AG08396 (cell line): Measurements from ENCODE around the gene CMYA5.
A peak's percentile ranks its signal among the peaks of the same experiment; 100 is the strongest.
"Not testable (repeated sequence)": the region's sequence is repeated elsewhere in the genome, so short reads cannot be mapped to it uniquely, and the experiment has no call there.

Experiments used
- DNase-seq: peaks from one replicate; pipeline ENCODE4 v3.0.0; 2012; ENCODE audit warnings: low spot score, mixed read lengths

CMYA5 gene

DNA sequence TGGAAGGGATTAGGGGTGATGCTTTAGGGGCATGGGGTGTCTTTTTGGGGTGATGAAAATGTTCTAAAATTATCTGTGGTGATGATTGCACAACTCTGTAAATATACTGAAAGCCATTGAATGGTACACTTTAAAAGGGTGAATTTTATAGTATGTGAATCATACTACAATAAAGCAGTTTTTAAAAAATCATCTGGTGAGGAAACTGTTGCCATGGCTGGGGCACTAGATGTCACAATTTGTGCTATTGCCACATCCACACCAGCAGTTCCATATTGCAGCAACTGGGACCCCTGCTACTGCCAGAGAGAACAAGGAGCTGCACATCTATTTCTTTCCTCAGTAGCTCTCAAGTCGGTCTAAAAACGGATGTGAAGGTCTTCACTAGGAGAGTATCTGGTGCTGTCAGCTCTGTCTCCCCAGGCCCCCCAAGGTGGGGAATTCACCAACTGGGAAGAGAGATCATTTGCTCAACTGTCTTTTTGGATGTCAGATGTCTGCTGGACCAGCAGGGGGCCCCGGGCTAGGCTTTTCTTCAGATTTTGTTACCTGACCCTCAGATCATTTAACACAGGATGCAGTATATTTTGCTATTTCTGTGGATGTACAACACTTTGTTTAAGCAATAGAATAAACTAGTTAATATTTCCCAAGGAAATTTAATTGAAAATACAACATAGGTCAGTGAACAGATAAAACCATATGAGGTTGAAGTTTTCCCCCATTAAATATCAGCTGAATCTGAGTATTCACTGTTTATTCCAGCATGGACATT, 13.2 kb downstream of the CMYA5 start:
- peak; percentile 51 for DNase-seq

DNA sequence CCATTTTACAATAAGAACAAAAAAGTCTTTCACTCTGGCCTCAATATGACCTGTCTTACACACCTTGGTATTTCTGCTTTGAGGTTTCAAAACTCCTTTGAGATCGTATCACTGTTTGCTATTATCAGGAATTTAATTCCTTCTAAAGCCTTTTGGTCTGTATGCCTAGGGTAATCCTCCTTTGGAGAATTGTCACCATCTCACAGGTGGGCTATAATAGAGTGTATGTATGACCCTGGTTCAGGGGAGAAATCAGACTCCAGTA, 13.7 kb downstream of the CMYA5 start:
- no peak for DNase-seq

DNA sequence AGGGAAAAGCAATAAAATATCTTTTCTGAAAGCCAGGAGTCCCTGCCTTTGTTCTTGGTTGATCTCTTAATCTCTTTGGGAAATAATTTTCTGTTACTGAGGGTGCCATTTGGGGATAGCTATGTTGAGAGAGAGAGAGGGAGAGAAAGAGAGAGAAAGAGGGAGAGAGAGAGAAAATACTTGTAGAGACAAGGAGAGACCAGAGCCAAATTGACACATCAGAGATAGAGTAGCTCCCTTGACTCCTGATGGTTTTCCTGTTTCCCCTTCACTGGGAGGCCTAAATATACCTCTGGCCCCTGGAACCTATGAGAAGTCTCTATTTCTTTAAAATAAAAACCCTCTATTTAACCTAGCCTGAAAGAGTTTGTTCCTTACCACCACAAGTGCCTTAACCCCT, 14.9 kb downstream of the CMYA5 start:
- DNase-seq, result no peak

DNA sequence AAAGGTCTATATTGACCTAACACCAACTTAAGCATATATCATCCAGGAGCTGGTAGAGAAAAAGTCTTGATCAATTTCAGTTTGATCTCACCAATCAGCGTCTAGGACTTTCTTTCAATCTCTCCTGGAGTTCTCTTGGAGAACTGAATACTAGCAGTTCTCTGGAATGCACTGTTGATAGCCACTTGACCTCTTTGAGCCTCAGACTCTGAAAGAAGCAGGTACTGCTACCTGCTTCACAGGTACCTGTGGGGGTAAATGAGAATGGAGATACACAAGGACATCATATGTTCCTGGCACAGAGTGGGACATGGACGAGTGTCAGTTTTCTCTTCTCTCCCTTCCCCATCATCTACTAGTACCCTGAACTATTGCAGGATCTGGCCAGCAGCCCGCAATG, 16.0 kb downstream of the CMYA5 start:
- DNase-seq, result no peak

DNA sequence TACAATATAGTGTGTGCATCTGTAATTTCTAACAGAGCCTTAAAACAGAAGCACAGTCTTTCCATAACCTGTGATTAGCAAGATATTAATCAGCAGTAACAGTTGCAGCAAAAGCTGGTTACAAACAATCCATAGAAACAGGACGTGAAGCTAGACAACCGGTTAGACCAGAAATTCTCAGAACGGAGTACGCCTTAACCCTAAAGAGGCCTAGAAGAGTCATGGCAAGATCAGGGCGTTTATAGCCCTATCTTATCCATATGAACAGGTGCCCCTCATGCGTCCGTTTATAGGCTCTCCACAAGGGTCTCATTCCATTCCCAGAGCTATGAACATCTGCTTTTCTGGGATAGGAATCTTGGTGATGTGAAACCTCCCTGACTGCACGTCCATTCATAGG, 16.7 kb downstream of the CMYA5 start:
- not testable (repeated sequence) for DNase-seq

DNA sequence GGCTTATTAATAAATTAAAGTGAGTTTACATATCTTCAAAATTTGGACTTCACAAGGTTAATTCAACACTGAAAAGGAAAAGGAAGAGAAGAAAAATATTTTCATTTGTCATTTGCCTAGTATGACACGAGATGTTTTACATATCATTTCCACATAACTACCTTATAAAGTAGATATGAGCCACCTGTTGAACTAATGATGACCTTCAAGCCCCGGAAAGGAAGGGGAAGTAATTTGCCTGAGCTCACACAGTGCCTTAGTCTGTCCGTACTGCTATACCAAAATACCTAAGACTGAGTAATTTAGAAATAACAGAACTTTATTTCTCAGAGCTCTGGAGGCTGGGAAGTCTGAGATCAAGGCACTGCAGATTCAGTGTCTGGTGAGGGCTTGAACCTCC, 17.9 kb downstream of the CMYA5 start:
- DNase-seq, result no peak

DNA sequence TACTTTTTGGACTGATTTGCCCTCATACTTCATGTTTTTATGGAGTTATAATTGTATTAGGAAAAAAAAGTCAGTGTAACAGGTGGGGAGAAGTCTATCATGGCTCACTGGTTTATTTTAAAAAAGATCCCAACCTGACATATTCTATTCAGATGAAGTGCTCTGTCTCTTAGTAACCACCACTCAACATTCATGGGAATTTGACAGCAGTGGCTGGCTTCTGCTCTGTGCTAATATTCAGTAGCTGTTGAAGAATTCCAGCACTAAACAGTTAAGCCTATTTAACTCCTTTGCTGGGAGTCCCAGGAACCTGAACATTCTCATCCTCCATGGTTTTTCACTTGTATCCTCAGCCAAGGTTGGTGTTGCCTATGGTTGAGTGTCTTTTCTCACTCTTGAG, 23.1 kb downstream of the CMYA5 start:
- no peak for DNase-seq

DNA sequence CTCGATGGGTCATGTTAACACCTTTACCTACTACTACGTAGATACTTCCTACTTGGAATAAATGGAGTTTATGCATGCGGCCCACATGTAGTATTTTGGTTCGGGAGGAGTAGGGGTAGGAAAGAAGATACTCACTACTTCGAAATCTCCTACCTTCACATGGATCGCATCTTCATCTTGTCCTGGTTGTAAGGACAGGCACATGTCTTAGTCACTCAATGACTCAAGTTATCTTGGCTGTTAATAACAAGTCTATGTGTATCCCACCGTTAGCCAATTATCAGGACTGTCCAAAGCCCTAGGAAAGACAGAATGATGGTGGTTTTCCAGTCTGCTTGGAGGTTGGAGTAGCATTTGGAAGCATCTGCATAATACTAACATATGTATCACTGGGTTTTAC, 24.1 kb downstream of the CMYA5 start:
- no peak for DNase-seq

DNA sequence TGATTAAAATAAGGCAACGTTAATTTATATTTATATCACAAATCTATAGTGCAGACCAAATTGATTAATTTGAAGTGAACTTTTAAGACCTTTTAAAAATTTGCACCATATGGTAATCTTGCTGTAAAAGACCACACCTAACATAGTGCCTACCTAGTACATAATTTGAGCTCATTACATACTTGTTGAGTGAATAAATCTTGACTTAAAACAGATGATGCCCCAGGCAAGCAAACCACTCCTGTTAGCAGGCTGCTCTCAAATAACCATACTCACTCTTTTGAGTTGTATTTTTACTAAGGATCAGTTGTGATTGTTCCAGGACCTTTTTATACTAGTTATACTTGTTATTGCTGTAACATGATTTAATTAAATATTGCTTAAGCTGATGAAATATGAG, 27.2 kb downstream of the CMYA5 start:
- no peak for DNase-seq

DNA sequence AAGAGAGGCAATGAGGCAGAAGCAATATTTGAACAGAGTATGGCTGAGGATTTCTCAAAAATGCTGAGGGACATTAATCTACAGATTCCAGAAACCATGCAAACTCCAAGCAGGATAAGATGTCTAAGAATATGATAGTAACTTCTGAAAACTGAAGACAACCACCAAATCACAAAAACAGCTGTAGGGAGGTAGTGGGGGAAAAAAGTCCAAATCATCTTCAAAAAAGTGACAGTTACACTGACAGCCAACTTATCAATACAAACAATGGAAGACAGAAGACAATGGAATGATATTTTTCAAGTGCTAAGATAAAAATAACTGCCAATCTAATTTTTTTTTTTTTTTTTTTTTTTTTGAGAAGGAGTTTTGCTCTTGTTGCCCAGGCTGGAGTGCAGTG, 30.5 kb downstream of the CMYA5 start:
- DNase-seq, result no peak

DNA sequence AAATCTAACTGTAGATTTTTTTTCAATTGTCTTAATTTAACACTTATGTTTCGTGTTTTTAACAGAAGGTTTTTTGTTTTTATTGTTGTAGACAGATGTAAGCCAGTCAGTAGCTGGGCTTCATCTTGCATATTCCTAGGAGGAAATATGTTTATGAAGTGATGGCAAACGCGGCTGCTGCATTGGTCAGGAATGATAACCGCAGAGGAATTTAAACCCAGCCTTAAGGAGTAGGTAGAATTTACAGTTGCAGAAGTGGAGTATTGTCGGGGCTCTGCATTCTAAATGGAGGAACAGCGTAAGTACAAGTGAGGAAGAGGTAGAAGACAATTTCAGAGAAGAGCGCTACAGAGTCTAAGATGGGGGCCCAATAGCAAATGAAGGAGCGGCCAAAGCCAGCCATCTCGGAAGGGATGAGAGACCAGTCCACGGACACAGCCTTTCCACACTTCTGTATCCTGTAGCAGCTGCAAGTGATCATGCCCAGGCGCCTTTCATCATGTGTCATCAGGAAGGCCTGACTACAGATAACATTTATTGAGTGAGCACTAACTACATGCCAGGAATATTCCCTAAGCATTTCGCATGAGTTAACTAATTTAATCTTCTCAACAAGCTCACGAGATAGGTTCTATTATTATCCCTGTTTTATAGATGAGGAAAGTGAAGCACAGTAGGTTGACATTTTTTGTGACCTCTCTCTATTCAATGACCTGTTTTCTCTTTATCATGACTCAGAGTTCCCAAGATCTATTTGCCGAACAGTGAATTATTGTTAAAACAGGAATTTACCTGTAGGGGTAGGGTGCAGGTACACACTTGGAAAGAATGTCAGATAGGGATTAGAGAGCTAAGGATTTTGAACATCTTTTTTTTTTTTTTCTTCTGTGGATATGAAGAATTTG, 38.1 kb downstream of the CMYA5 start:
- no peak for DNase-seq

DNA sequence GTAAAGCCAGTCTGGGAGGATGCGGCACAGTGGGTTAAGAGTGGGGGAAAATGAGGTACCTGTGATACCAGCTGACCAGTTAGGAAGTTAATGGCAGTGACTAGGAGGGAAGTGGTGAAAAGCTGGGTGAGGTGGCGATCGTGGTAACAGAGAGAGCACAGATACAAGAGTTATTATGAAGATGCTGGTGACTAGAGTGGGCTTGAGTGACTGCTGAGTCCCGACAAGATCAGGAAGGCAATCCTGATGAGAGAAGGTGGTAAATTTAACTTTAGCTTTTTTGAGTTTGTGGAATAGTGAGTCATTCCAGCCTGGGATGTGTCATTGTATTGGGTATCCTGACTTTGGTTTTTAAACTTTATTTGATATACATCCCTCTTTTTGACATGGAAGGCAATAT, 38.8 kb downstream of the CMYA5 start:
- no peak for DNase-seq

DNA sequence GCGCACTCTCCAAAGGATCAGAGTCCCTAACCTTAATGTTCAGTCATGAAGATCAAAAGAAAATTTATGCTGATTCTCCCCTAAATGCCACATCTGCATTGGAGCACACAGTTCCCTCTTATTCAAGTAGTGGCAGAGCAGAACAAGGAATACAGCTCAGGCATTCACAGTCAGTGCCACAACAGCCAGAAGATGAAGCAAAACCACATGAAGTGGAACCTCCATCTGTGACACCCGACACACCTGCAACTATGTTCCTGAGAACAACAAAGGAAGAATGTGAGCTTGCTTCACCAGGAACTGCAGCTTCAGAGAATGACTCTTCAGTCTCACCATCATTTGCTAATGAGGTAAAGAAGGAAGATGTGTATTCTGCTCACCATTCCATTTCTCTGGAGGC, 40.0 kb downstream of the CMYA5 start:
- DNase-seq, result no peak

DNA sequence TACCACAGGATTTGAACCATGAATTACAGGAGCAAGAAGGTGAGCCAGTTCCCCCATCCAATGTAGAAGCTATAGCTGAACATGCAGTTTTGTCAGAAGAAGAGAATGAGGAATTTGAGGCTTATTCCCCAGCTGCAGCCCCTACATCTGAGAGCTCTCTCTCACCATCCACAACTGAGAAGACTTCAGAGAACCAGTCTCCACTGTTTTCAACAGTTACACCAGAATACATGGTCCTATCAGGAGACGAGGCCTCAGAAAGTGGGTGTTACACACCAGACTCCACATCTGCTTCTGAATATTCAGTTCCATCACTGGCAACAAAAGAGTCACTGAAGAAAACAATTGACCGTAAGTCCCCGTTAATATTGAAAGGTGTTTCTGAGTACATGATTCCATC, 40.9 kb downstream of the CMYA5 start:
- no peak for DNase-seq

DNA sequence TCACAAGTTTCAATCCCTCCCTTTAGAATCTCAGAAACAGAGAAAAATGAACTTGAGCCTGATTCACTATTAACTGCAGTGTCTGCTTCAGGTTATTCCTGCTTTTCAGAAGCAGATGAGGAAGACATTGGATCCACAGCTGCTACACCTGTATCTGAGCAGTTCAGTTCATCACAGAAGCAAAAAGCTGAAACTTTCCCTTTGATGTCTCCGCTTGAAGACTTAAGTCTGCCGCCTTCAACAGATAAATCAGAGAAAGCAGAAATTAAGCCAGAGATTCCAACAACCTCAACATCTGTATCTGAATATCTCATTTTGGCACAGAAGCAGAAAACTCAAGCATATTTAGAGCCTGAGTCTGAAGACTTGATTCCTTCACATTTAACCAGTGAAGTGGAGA, 42.1 kb downstream of the CMYA5 start:
- no peak for DNase-seq

DNA sequence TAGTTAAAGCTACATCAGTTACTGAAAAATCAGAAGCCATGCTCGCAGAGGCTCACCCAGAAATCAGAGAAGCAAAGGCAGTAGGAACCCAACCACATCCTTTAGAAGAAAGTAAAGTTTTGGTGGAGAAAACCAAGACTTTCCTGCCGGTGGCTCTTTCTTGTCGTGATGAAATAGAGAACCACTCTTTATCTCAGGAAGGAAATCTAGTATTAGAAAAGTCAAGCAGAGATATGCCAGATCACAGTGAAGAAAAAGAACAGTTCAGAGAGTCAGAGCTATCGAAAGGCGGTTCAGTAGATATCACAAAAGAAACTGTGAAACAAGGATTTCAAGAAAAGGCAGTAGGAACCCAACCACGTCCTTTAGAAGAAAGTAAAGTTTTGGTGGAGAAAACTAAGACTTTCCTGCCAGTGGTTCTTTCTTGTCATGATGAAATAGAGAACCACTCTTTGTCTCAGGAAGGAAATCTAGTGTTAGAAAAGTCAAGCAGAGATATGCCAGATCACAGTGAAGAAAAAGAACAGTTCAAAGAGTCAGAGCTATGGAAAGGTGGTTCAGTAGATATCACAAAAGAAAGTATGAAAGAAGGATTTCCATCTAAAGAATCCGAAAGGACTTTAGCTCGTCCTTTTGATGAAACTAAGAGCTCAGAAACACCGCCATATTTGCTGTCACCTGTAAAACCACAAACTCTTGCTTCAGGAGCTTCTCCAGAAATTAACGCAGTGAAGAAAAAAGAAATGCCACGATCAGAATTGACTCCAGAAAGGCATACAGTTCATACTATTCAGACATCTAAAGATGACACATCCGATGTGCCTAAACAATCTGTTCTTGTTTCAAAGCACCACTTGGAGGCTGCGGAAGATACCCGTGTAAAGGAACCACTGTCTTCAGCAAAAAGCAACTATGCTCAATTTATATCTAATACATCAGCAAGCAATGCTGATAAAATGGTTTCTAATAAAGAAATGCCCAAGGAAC, 47.2 kb downstream of the CMYA5 start:
- DNase-seq, result no peak

DNA sequence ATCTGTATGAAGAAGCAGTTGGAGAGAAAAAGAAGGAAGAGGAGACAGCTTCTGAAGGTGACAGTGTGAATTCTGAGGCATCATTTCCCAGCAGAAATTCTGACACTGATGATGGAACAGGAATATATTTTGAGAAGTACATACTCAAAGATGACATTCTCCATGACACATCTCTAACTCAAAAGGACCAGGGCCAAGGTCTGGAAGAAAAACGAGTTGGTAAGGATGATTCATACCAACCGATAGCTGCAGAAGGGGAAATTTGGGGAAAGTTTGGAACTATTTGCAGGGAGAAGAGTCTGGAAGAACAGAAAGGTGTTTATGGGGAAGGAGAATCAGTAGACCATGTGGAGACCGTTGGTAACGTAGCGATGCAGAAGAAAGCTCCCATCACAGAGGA, 48.7 kb downstream of the CMYA5 start:
- DNase-seq, result no peak

DNA sequence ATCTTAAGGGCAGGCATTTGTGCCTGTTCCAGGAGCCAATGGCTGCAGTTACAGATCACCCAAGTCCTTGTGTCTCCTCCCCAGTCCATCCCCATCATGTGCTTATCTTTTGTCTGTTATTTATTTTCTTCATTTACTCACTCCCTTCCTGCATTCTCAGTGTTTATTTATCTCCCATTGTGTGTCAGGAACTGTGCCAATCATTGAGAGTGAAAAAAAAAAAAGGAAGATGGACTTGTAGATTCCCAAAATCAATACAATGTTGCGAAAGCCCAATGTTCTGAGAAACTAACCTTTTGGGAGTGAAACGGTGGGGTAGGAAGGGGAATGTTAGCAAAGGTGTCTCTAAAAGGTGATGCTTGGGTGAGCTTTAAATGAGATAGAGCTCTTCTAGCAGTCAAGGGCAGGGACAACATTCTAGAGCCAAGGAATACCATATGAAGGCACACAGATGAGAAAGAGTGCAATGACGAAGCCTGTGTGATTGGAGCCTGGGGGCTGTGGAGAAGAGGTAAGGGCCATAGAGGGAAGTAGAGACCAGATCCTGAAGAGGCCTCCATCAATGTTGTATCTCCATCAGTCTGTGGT, 53.0 kb downstream of the CMYA5 start:
- no peak for DNase-seq

DNA sequence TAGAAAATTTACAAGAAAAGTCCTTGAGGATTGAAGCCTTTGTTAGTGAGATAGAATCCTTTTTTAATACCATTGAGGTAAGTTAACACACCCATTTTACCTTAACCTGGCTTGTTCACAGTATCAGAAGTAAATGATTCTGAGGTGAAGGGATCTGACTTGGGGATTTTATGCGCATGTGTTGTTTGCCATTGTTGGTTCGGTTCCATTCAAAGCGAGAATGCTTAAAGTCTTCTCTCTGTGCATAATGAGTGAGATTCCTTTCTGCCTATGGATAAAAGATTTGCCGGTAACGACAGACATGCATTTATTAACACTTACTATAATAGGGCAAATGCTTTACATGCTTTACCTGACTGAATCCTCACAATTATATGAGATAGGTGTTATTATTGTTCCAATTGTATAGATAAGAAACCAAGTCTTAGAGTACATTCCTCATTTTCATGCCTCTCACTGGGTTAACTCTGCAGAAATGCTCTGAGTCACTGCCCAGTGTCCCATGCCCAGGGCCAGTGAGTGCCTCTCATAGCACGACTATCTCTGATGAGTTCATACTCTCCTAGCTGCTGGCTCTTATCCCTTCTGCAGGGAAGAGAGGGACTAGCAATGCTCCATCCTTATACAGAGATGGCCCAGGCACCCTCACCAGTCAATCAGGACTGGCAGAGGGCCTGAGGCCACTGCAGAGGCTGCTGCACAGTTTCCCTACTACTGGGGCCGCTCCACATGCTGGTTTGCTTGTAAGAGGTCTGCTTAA, 54.4 kb downstream of the CMYA5 start:
- DNase-seq, result peak; percentile 24

DNA sequence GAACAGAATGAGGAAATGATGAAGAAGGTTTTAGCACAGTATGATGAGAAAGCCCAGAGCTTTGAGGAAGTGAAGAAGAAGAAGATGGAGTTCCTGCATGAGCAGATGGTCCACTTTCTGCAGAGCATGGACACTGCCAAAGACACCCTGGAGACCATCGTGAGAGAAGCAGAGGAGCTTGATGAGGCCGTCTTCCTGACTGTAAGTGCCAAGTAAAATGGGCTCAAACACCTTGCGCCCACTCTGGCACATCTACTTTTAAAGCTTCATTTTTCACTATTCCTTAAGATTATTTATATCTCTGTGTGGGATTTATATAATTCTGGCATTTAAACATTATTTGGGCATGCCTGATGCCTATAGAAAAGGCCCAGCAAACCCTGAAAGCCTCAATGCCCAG, 55.6 kb downstream of the CMYA5 start:
- DNase-seq, result no peak
